IPS-NIHi7 (cell line): ENCODE measurements around the gene THSD8.
A peak's percentile ranks its signal among the peaks of the same experiment; 100 is the strongest.

Source experiments
- DNase-seq: peaks from one replicate; pipeline ENCODE4 v3.0.0; 2012; ENCODE audit warnings: mixed read lengths; ENCODE audit errors: extremely low spot score

THSD8 gene

GRCh38 chr19:12779162-12779993 lies 22.5 kb upstream of the THSD8 start:
- DNase-seq = no peak

GRCh38 chr19:12782174-12782423 lies 19.8 kb upstream of the THSD8 start:
- DNase-seq = no peak

- DNase-seq = no peak
Measured at GRCh38 chr19:12782424-12783290, 19.2 kb upstream of the THSD8 start.

GRCh38 chr19:12783291-12783848 lies 18.5 kb upstream of the THSD8 start:
- DNase-seq = no peak

GRCh38 chr19:12783849-12784393 lies 17.9 kb upstream of the THSD8 start:
- no peak for DNase-seq

GRCh38 chr19:12784394-12784870 lies 17.4 kb upstream of the THSD8 start:
- DNase-seq = no peak

GRCh38 chr19:12784871-12785430 lies 16.9 kb upstream of the THSD8 start:
- DNase-seq = no peak

GRCh38 chr19:12785431-12786031 lies 16.3 kb upstream of the THSD8 start:
- DNase-seq = no peak

- no peak for DNase-seq
Measured at GRCh38 chr19:12786141-12786870, 15.6 kb upstream of the THSD8 start.

- DNase-seq = no peak
Measured at GRCh38 chr19:12786952-12787351, 14.9 kb upstream of the THSD8 start.

- no peak for DNase-seq
Measured at GRCh38 chr19:12787458-12787857, 14.4 kb upstream of the THSD8 start.

GRCh38 chr19:12788042-12788681 lies 13.7 kb upstream of the THSD8 start:
- DNase-seq = no peak

GRCh38 chr19:12788682-12789097 lies 13.2 kb upstream of the THSD8 start:
- no peak for DNase-seq

GRCh38 chr19:12789098-12789903 lies 12.6 kb upstream of the THSD8 start:
- DNase-seq = no peak

- DNase-seq = peak; percentile 92
Measured at GRCh38 chr19:12789904-12790619, 11.8 kb upstream of the THSD8 start.

- DNase-seq = no peak
Measured at GRCh38 chr19:12790628-12791344, 11.1 kb upstream of the THSD8 start.

- DNase-seq = peak; percentile 73
Measured at GRCh38 chr19:12791345-12792050, 10.4 kb upstream of the THSD8 start, which contains the start of gene JUNB. JUNB (plus strand) TSS chr19:12791486; CDS start chr19:12791772, 286 bp downstream.
